H9 (cell line): Measurements from ENCODE around the gene RAB6B. TPM values are rescaled to one million over a fixed set of nuclear protein-coding genes. Genes with fewer than 3 reads are reported as not detected.
A peak's percentile ranks its signal among the peaks of the same experiment; 100 is the strongest.

ENCODE experiments used
- DNase-seq: peaks from one replicate; pipeline ENCODE4 v3.0.0-alpha.2; 2017
- H2AFZ ChIP-seq: one replicate; pipeline ENCODE4 v1.6.1; 2013; ENCODE audit warnings: mild to moderate bottlenecking, low read length, control low read depth, moderate library complexity
- H2AK5ac ChIP-seq: 2 replicates; pipeline ENCODE4 v1.6.1; 2013; ENCODE audit warnings: low read length, control low read depth, mixed read lengths; ENCODE audit not compliant: insufficient read length
- H2BK120ac ChIP-seq: one replicate; pipeline ENCODE4 v1.6.1; 2013; ENCODE audit warnings: low read depth, mild to moderate bottlenecking, low read length, control low read depth, inconsistent platforms; ENCODE audit not compliant: poor library complexity, severe bottlenecking
- H2BK12ac ChIP-seq: 2 replicates; pipeline ENCODE4 v1.6.1; 2013; ENCODE audit warnings: low read length, control low read depth, mixed read lengths, low read depth; ENCODE audit not compliant: insufficient read length
- H2BK15ac ChIP-seq: 2 replicates; pipeline ENCODE4 v1.6.1; 2013; ENCODE audit warnings: low read depth, low read length, control low read depth
- H2BK20ac ChIP-seq: one replicate; pipeline ENCODE4 v1.6.1; 2013; ENCODE audit warnings: low read depth, mild to moderate bottlenecking, low read length, control low read depth, inconsistent platforms; ENCODE audit not compliant: poor library complexity, severe bottlenecking
- H2BK5ac ChIP-seq: 2 replicates; pipeline ENCODE4 v1.6.1; 2013; ENCODE audit warnings: low read length, control low read depth, mixed read lengths; ENCODE audit not compliant: insufficient read length
- H3K14ac ChIP-seq: 2 replicates; pipeline ENCODE4 v1.6.1; 2013; ENCODE audit warnings: low read length, control low read depth; ENCODE audit not compliant: insufficient read depth
- H3K18ac ChIP-seq: 2 replicates; pipeline ENCODE4 v1.6.1; 2013; ENCODE audit warnings: low read depth, mild to moderate bottlenecking, mixed read lengths, low read length, control low read depth; ENCODE audit not compliant: insufficient read length
- H3K23ac ChIP-seq: 2 replicates; pipeline ENCODE4 v1.6.1; 2013; ENCODE audit warnings: low read length, control low read depth, mixed read lengths, low read depth; ENCODE audit not compliant: insufficient read length
- H3K23me2 ChIP-seq: 2 replicates; pipeline ENCODE4 v1.6.1; 2013; ENCODE audit warnings: low read depth, mild to moderate bottlenecking, mixed read lengths, low read length, control low read depth; ENCODE audit not compliant: insufficient read length, poor library complexity, severe bottlenecking
- H3K27ac ChIP-seq: 2 replicates; pipeline ENCODE4 v1.5.1; 2013; ENCODE audit warnings: low read length, control low read depth, mixed read lengths, low read depth; ENCODE audit not compliant: insufficient read length
- H3K27me3 ChIP-seq: 2 replicates; pipeline ENCODE4 v1.6.1; 2013; ENCODE audit warnings: low read length, control low read depth, inconsistent platforms; ENCODE audit not compliant: insufficient read depth
- H3K4ac ChIP-seq: 2 replicates; pipeline ENCODE4 v1.6.1; 2013; ENCODE audit warnings: low read depth, mild to moderate bottlenecking, control low read depth, inconsistent platforms, low read length, moderate library complexity
- H3K4me1 ChIP-seq: 2 replicates; pipeline ENCODE4 v1.6.1; 2013; ENCODE audit warnings: low read length, control low read depth, inconsistent platforms; ENCODE audit not compliant: insufficient read depth
- H3K4me2 ChIP-seq: 2 replicates; pipeline ENCODE4 v1.6.1; 2013; ENCODE audit warnings: low read length, control low read depth, mixed read lengths; ENCODE audit not compliant: insufficient read length, insufficient read depth
- H3K56ac ChIP-seq: 2 replicates; pipeline ENCODE4 v1.6.1; 2013; ENCODE audit warnings: low read depth, mild to moderate bottlenecking, mixed read lengths, low read length, control low read depth; ENCODE audit not compliant: insufficient read length
- H3K79me1 ChIP-seq: 2 replicates; pipeline ENCODE4 v1.6.1; 2013; ENCODE audit warnings: low read depth, mild to moderate bottlenecking, moderate library complexity, low read length, control low read depth, inconsistent platforms; ENCODE audit not compliant: insufficient read depth, poor library complexity, severe bottlenecking
- H3K79me2 ChIP-seq: 2 replicates; pipeline ENCODE4 v1.6.1; 2013; ENCODE audit warnings: low read length, control low read depth, inconsistent platforms; ENCODE audit not compliant: insufficient read depth
- H3K9ac ChIP-seq: 2 replicates; pipeline ENCODE4 v1.6.1; 2013; ENCODE audit warnings: low read length, control low read depth, mixed read lengths; ENCODE audit not compliant: insufficient read length; ENCODE audit errors: extremely low read depth
- H3K9me3 ChIP-seq: one replicate; pipeline ENCODE4 v1.6.1; 2013; ENCODE audit warnings: low read depth, low read length, inconsistent platforms; ENCODE audit not compliant: control insufficient read depth
- H3T11ph ChIP-seq: one replicate; pipeline ENCODE4 v1.6.1; 2013; ENCODE audit warnings: mild to moderate bottlenecking, low read length, control low read depth, inconsistent platforms
- H4K20me1 ChIP-seq: one replicate; pipeline ENCODE4 v1.6.1; 2013; ENCODE audit not compliant: control insufficient read depth, insufficient read length, insufficient read depth
- H4K5ac ChIP-seq: 2 replicates; pipeline ENCODE4 v1.6.1; 2013; ENCODE audit warnings: low read depth, mild to moderate bottlenecking, mixed read lengths, low read length, control low read depth; ENCODE audit not compliant: insufficient read length
- H4K8ac ChIP-seq: replicated peaks from 2 replicates; pipeline ENCODE4 v1.6.1; 2013; ENCODE audit warnings: low read length, control low read depth, mixed read lengths, low read depth; ENCODE audit not compliant: insufficient read length
- H4K91ac ChIP-seq: 2 replicates; pipeline ENCODE4 v1.6.1; 2013; ENCODE audit warnings: low read depth, mild to moderate bottlenecking, moderate library complexity, mixed read lengths, low read length, control low read depth; ENCODE audit not compliant: insufficient read length
- H3K27ac Mint-ChIP-seq, 3 experiments: 2 replicates in 2 of 3; 3 replicates in 1 of 3; pipeline ENCODE4 v1.8.0; 2020 to 2021; ENCODE audit warnings: mixed read lengths in 3 of 3, mild to moderate bottlenecking in 1 of 3, moderate library complexity in 1 of 3
- H3K27me3 Mint-ChIP-seq: 2 replicates; pipeline ENCODE4 v1.8.0; 2021; ENCODE audit warnings: low read depth, mild to moderate bottlenecking, moderate library complexity, mixed read lengths
- H3K36me3 Mint-ChIP-seq, 3 experiments: 2 replicates in 2 of 3; 3 replicates in 1 of 3; pipeline ENCODE4 v1.8.0; 2020 to 2021; ENCODE audit warnings: low read depth in 3 of 3, mixed read lengths in 3 of 3; ENCODE audit not compliant: insufficient read depth in 1 of 3
- H3K4me1 Mint-ChIP-seq, 2 experiments: 2 replicates each; pipeline ENCODE4 v1.8.0; 2020; ENCODE audit warnings: mixed read lengths in 2 of 2
- H3K4me3 Mint-ChIP-seq, 2 experiments: 2 replicates in 1 of 2; 3 replicates in 1 of 2; pipeline ENCODE4 v1.8.0; 2020 to 2021; ENCODE audit warnings: mild to moderate bottlenecking in 2 of 2, mixed read lengths in 2 of 2, moderate library complexity in 1 of 2
- H3K9me3 Mint-ChIP-seq, 2 experiments: 2 replicates in 1 of 2; 3 replicates in 1 of 2; pipeline ENCODE4 v1.8.0; 2020; ENCODE audit warnings: mild to moderate bottlenecking in 2 of 2, mixed read lengths in 2 of 2, moderate library complexity in 1 of 2
- CTCF ChIP-seq: fragments of 200-600 bp; sonication (generic); conservative IDR thresholded peaks from 3 replicates; pipeline ENCODE4 v1.8.0; 2021; ENCODE audit warnings: antibody characterized with exemption, mild to moderate bottlenecking
- WGBS: extraction: QIAGEN DNeasy Blood & Tissue Kit; methylation state at CpG from one replicate; pipeline ENCODE4 v1.1.7; 2013; ENCODE audit warnings: missing lambda C conversion rate, low lambda C conversion rate, mixed read lengths; ENCODE audit not compliant: insufficient read length; ENCODE audit errors: extremely low coverage; 5-methylcytosine and 5-hydroxymethylcytosine counted together
- total RNA-seq: library from RNA; stranded (reverse); gene quantifications from 2 replicates; pipeline ENCODE4 v1.2.1, GENCODE V29; 2021

Gene RAB6B
- total RNA-seq, 1 experiment from 2014 or later: 12.3 TPM

GRCh38 chr3:133868758-133869475 is 26.8 kb downstream of the RAB6B start:
- no peak overlapping the region for H3K18ac ChIP-seq
- H3K9me3 Mint-ChIP-seq: no peaks in the 10 kb centered on the region
- no peaks in the 10 kb centered on the region; the same call in 1 of the 2 replicates for H3K27me3 Mint-ChIP-seq
- no peaks in the 10 kb centered on the region for H3K79me2 ChIP-seq
- TF ChIP-seq CTCF: no peak
- H3K14ac ChIP-seq: no peak overlapping the region
- no peak overlapping the region for H2BK5ac ChIP-seq
- no peak overlapping the region for H2BK12ac ChIP-seq
- no peaks in the 10 kb centered on the region for H3K79me1 ChIP-seq
- no peak overlapping the region for H2BK120ac ChIP-seq
- no peak overlapping the region for H3K23ac ChIP-seq
- no peak overlapping the region for H3K4me3 Mint-ChIP-seq
- no peak overlapping the region for H4K5ac ChIP-seq
- peaks cover 19 to 21% of the 10 kb centered on the region in 2 experiments for H3K4me1 Mint-ChIP-seq
- DNase-seq: no peak
- H3K9ac ChIP-seq: no peak overlapping the region
- no peak overlapping the region for H3K56ac ChIP-seq
- H4K91ac ChIP-seq: no peak overlapping the region
- no peak overlapping the region for H3K4me2 ChIP-seq
- no peaks in the 10 kb centered on the region for H3K23me2 ChIP-seq
- H3T11ph ChIP-seq: no peak overlapping the region
- no peak overlapping the region for H2AFZ ChIP-seq
- no peak overlapping the region for H3K4ac ChIP-seq
- H3K4me1 ChIP-seq: no peaks in the 10 kb centered on the region
- no peak overlapping the region for H3K27ac ChIP-seq
- H2BK15ac ChIP-seq: no peak overlapping the region
- H3K27me3 ChIP-seq: no peaks in the 10 kb centered on the region
- H3K9me3 ChIP-seq: no peaks in the 10 kb centered on the region
- H2BK20ac ChIP-seq: no peak overlapping the region
- H3K27ac Mint-ChIP-seq: peak overlapping the region in 2 of 3 experiments; percentile 53 to 74; a peak in 2 of 7 replicates
- no peak overlapping the region for H2AK5ac ChIP-seq
- peaks cover 0 to 2% (median 0%) of the 10 kb centered on the region in 3 experiments; a peak in 1 of 7 replicates for H3K36me3 Mint-ChIP-seq
- no peak overlapping the region for H4K8ac ChIP-seq
- H4K20me1 ChIP-seq: no peaks in the 10 kb centered on the region
- no CpG with 5 or more reads among the region's 7 CpGs for WGBS
